HepG2 (cell line): Measurements from ENCODE around the gene FOXR1. TPM values are rescaled to one million over a fixed set of nuclear protein-coding genes. Genes with fewer than 3 reads are reported as not detected.

Experiments
- ATAC-seq: fragments of 200-7000 bp; cut with Tn5 transposase; 3 replicates; pipeline ENCODE4 v1.9.1; 2020; ENCODE audit warnings: mild to moderate bottlenecking, moderate library complexity
- BruUV-seq: library from RNA; stranded (reverse); fragments of 400-500 nt; replicated peaks from 2 replicates; lab custom pipeline; 2021; lab: Mats Ljungman, UMichigan
- CTCF ChIA-PET: fragments of 300-600 bp; formaldehyde crosslinking; extraction: SDS; loops from one replicate; lab custom pipeline; 2021; ENCODE audit warnings: low total read pairs, inconsistent platforms, low intra/inter-chr PET ratio; lab: Yijun Ruan, JAX
- POLR2A ChIA-PET: fragments of 350-600 bp; sonication (Branson Sonifier 250); formaldehyde crosslinking; loops from one replicate; lab custom pipeline; 2020; ENCODE audit warnings: antibody characterized with exemption, inconsistent platforms; lab: Yijun Ruan, JAX
- DNase-seq: peaks from one replicate; pipeline ENCODE4 v3.0.0-alpha.2; 2015; ENCODE audit warnings: low spot score
- FAIRE-seq: peaks from 3 replicates; lab custom pipeline; 2011; peaks lifted over from hg19 to GRCh38; lab: Jason Lieb, UNC
- H2AFZ ChIP-seq: one replicate; pipeline ENCODE4 v1.6.1; 2011; ENCODE audit warnings: low read length, inconsistent platforms
- H3K27ac ChIP-seq: fragments of 300-600 bp; 3 replicates; pipeline ENCODE4 v1.8.0; 2011; ENCODE audit warnings: mixed run types, mild to moderate bottlenecking, mixed read lengths, low read length, inconsistent platforms; ENCODE audit not compliant: insufficient read depth; ENCODE audit errors: extremely low read length
- H3K27me3 ChIP-seq, 2 experiments: fragments of 200-600 bp in 1 of 2; 2 replicates in 1 of 2; 3 replicates in 1 of 2; pipeline versions ENCODE4 v1.6.0 to v1.8.0; 2011; ENCODE audit warnings: low read length in 2 of 2, mild to moderate bottlenecking in 2 of 2, moderate library complexity in 2 of 2, inconsistent platforms in 1 of 2; ENCODE audit not compliant: insufficient read depth in 2 of 2, control insufficient read depth in 1 of 2
- H3K36me3 ChIP-seq, 2 experiments: fragments of 200-600 bp in 1 of 2; replicated peaks in 1 of 2; 2 replicates in 1 of 2; 3 replicates in 1 of 2; pipeline versions ENCODE4 v1.5.1 to v1.8.0; 2011; ENCODE audit warnings: low read length in 2 of 2, inconsistent platforms in 1 of 2; ENCODE audit not compliant: insufficient read depth in 2 of 2, control insufficient read depth in 1 of 2
- H3K4me1 ChIP-seq: 2 replicates; pipeline ENCODE4 v1.5.1; 2012; ENCODE audit warnings: low read length, inconsistent platforms; ENCODE audit not compliant: insufficient read depth
- H3K4me2 ChIP-seq: 2 replicates; pipeline ENCODE4 v1.6.0; 2011; ENCODE audit warnings: low read depth, low read length, inconsistent platforms
- H3K4me3 ChIP-seq, 3 experiments: fragments of 200-600 bp in 1 of 3; sonication (generic), shearing (Covaris generic) in 1 of 3; replicated peaks in 1 of 3; 2 replicates each; pipeline ENCODE4 v1.5.1; 2011 to 2016; ENCODE audit warnings: low read length in 3 of 3, inconsistent platforms in 2 of 3, low read depth in 2 of 3, mild to moderate bottlenecking in 2 of 3, control low read depth in 1 of 3, mixed read lengths in 1 of 3; ENCODE audit not compliant: insufficient read depth in 1 of 3
- H3K79me2 ChIP-seq: one replicate; pipeline ENCODE4 v1.6.1; 2011; ENCODE audit warnings: low read length, inconsistent platforms; ENCODE audit not compliant: insufficient read depth
- H3K9ac ChIP-seq: 2 replicates; pipeline ENCODE4 v1.6.0; 2011; ENCODE audit warnings: mild to moderate bottlenecking, low read depth, low read length, inconsistent platforms; ENCODE audit not compliant: insufficient read depth
- H3K9me3 ChIP-seq: 2 replicates; pipeline ENCODE4 v1.5.1; 2012; ENCODE audit warnings: mild to moderate bottlenecking, low read length
- H4K20me1 ChIP-seq: 2 replicates; pipeline ENCODE4 v1.6.0; 2011; ENCODE audit warnings: inconsistent platforms, mild to moderate bottlenecking, low read length, moderate library complexity; ENCODE audit not compliant: insufficient read depth
- GZF1 ChIP-seq: sonication (generic); formaldehyde crosslinking; IDR thresholded peaks from 2 replicates; pipeline ENCODE4 v1.5.1; 2020; ENCODE audit warnings: mild to moderate bottlenecking, missing genetic modification reagents
- JARID2 ChIP-seq: sonication (generic); formaldehyde crosslinking; IDR thresholded peaks from 2 replicates; pipeline ENCODE4 v1.8.1; 2023; ENCODE audit warnings: missing genetic modification reagents, inconsistent platforms; ENCODE audit not compliant: insufficient replicate concordance
- MAFK ChIP-seq, 2 experiments: IDR thresholded peaks in 1 of 2; conservative IDR thresholded peaks in 1 of 2; 2 replicates each; pipeline ENCODE4 v1.6.1; 2011; ENCODE audit warnings: improper control_type of control experiment in 2 of 2, low read length in 2 of 2
- MEIS2 ChIP-seq: sonication (generic); formaldehyde crosslinking; IDR thresholded peaks from 2 replicates; pipeline ENCODE4 v1.9.0; 2021; ENCODE audit warnings: mild to moderate bottlenecking, missing genetic modification reagents
- MTERF4 ChIP-seq: sonication (generic); formaldehyde crosslinking; IDR thresholded peaks from 2 replicates; pipeline ENCODE4 v1.8.0; 2023; ENCODE audit warnings: mild to moderate bottlenecking, missing genetic modification reagents
- NBN ChIP-seq: fragments of 450-650 bp; conservative IDR thresholded peaks from 2 replicates; pipeline ENCODE4 v1.6.1; 2017
- NFKB2 ChIP-seq: sonication (generic); formaldehyde crosslinking; IDR thresholded peaks from 2 replicates; pipeline ENCODE4 v1.4.0; 2020; ENCODE audit warnings: missing genetic modification reagents, borderline replicate concordance
- TRAFD1 ChIP-seq: sonication (generic); formaldehyde crosslinking; IDR thresholded peaks from 2 replicates; pipeline ENCODE4 v1.5.1; 2020; ENCODE audit warnings: missing genetic modification reagents, mild to moderate bottlenecking, borderline replicate concordance
- ZSCAN21 ChIP-seq: sonication (generic); formaldehyde crosslinking; IDR thresholded peaks from 2 replicates; pipeline ENCODE4 v1.8.0; 2022; ENCODE audit warnings: mild to moderate bottlenecking, missing genetic modification reagents, moderate library complexity, borderline replicate concordance
- WGBS: methylation state at CpG from one replicate; pipeline ENCODE4 v1.1.6; 2017; ENCODE audit warnings: low lambda C conversion rate; 5-methylcytosine and 5-hydroxymethylcytosine counted together
- in situ Hi-C: cut with HindIII; loops from 2 replicates; pipeline ENCODE4 v1.10.0; 2017; ENCODE audit warnings: low pct_unique_long_range_greater_than_20kb; ENCODE audit not compliant: extremely low pct_ligation_motif_present
- intact Hi-C: fragments of 100-400 bp; cut with micrococcal nuclease; formaldehyde crosslinking; loops from one replicate; pipeline ENCODE4 v1.10.0; 2022; ENCODE audit not compliant: unreplicated experiment
- polyA plus RNA-seq, 8 experiments: library from polyadenylated mRNA; depleted of rRNA in 3 of 8; stranded (reverse) in 7 of 8; unstranded in 1 of 8; fragments of >200 nt; fragmentation: Illumina TruSeq in 4 of 8; extraction: Trizol in 4 of 8; gene quantifications; 2 replicates each; pipeline versions ENCODE4 v1.2.1 to v1.2.3, GENCODE V29; 2011 to 2016; ENCODE audit warnings: low read depth in 4 of 8, missing spikeins in 1 of 8, mixed read lengths in 1 of 8; ENCODE audit not compliant: insufficient read depth in 1 of 8
- total RNA-seq, 5 experiments: library from RNA; depleted of rRNA; stranded (reverse); fragments of >200 nt; fragmentation: Illumina TruSeq; extraction: Trizol; gene quantifications; 2 replicates each; pipeline ENCODE4 v1.2.3, GENCODE V29; 2016; ENCODE audit warnings: low read depth in 1 of 5

The FOXR1 gene
- total and polyA plus RNA-seq, 2 of the 13 experiments (the other 11 are each of a cell fraction or from before 2014, with no cell fraction given) = not detected

- H3K4me2 ChIP-seq = peak overlapping the region; percentile 99
- ChIA-PET CTCF (no interaction called here), POLR2A (interaction anchor here (1.1 to 2.8 kb wide), 6 partner anchors 9 to 77 kb away, joined by 3 to 12 read pairs (median 6); partner anchors contain the start of genes CENATAC, DPAGT1, HMBS and VPS11)
- DNase-seq (no peak), FAIRE-seq (no peak), ATAC-seq (no peak)
- no peaks in the 10 kb centered on the region for H3K9me3 ChIP-seq
- H3K9ac ChIP-seq = 0 out of 2 replicates have a peak overlapping the region, but pooled peaks have one; percentile 77
- intact Hi-C loops = no loop called here
- peaks cover 5% of the 10 kb centered on the region; the same call in 1 of the 2 replicates for H4K20me1 ChIP-seq
- H3K27ac ChIP-seq = peak overlapping the region; percentile 77
- no peak overlapping the region for H2AFZ ChIP-seq
- peaks cover 63% of the 10 kb centered on the region for H3K79me2 ChIP-seq
- H3K36me3 ChIP-seq = peaks cover 4% of the 10 kb centered on the region in 2 experiments; a peak in 3 of 5 replicates
- peaks cover 92% of the 10 kb centered on the region for H3K4me1 ChIP-seq
- 69% methylated on average over 5 of the region's 5 CpGs for WGBS
- peak overlapping the region in 1 of 3 experiments; percentile 82; a peak in 2 of 6 replicates for H3K4me3 ChIP-seq
- in situ Hi-C loops = no loop called here
- no peaks in the 10 kb centered on the region; a peak in 1 of 5 replicates for H3K27me3 ChIP-seq
- BruUV-seq = no TSS peak
- TF ChIP-seq MEIS2 (CRISPR knock-in tag) = no peak
- no peak for TF ChIP-seq GZF1 (CRISPR knock-in tag)
- TF ChIP-seq NBN = no peak
- TF ChIP-seq MTERF4 = peak; percentile 29; the same call in 1 of the 2 replicates
- TF ChIP-seq MAFK (conservative IDR thresholded peaks at IDR 0.05 in 1 of 2, IDR thresholded peaks at IDR 0.05 in 1 of 2; ENCODE audit: low read length in 2 of 2) = no peak
- TF ChIP-seq JARID2 (CRISPR knock-in tag) = no peak
- 0 out of 2 replicates have a peak, but pooled peaks have one; percentile 14 for TF ChIP-seq TRAFD1 (CRISPR knock-in tag)
- TF ChIP-seq ZSCAN21 (CRISPR knock-in tag) = 0 out of 2 replicates have a peak, but pooled peaks have one; percentile 21
- TF ChIP-seq NFKB2 = no peak
- TF ChIP-seq, all 625 proteins: peak for 3
These were observed 53.5 kb downstream of the FOXR1 start for GRCh38 chr11:119025099-119025473.
